GM12892 (cell line): ENCODE data around the gene MATN1.

Source experiments
- POLR2A ChIP-seq: IDR thresholded peaks from 2 replicates; pipeline ENCODE4 v1.6.1; 2011; ENCODE audit warnings: low read depth, low read length, control low read depth
- POLR2AphosphoS5 ChIP-seq: IDR thresholded peaks from 2 replicates; pipeline ENCODE4 v1.6.1; 2011; ENCODE audit warnings: low read depth, low read length, control low read depth

GRCh38 chr1:30706528-30706927, 16.9 kb downstream of the MATN1 start:
- no peak for TF ChIP-seq POLR2A
- TF ChIP-seq POLR2AphosphoS5: no peak
